ENCODE results near the gene LDLRAP1.

LDLRAP1 gene

GRCh38 chr1:25609921-25610320, 66.5 kb downstream of the LDLRAP1 start:
- no peak for DNase-seq (ENCODE audit: low read depth)

- no peak for DNase-seq (ENCODE audit: low read depth)
Observed at GRCh38 chr1:25610822-25611630, 67.6 kb downstream of the LDLRAP1 start.

- DNase-seq (ENCODE audit: low read depth) = no peak
Observed at GRCh38 chr1:25611843-25612242, 68.4 kb downstream of the LDLRAP1 start.

GRCh38 chr1:25612421-25612820, 69.0 kb downstream of the LDLRAP1 start:
- no peak for DNase-seq (ENCODE audit: low read depth)

- DNase-seq (ENCODE audit: low read depth) = no peak
Observed at GRCh38 chr1:25613091-25613490, 69.7 kb downstream of the LDLRAP1 start.

- no peak for DNase-seq (ENCODE audit: low read depth)
Observed at GRCh38 chr1:25614501-25615171, 71.2 kb downstream of the LDLRAP1 start.

- DNase-seq (ENCODE audit: low read depth) = no peak
Observed at GRCh38 chr1:25615172-25615541, 71.8 kb downstream of the LDLRAP1 start.

- DNase-seq (ENCODE audit: low read depth) = no peak
Observed at GRCh38 chr1:25615563-25616094, 72.2 kb downstream of the LDLRAP1 start.

- DNase-seq (ENCODE audit: low read depth) = peak; percentile 73
Observed at GRCh38 chr1:25616095-25616986, 72.9 kb downstream of the LDLRAP1 start, which contains the start of gene MAN1C1. TSS of gene MAN1C1 (plus strand) at chr1:25616791. CDS start at chr1:25617798, 1,007 bp downstream.

GRCh38 chr1:25616987-25617624, 73.7 kb downstream of the LDLRAP1 start:
- DNase-seq (ENCODE audit: low read depth) = no peak

GRCh38 chr1:25617625-25618432, 74.4 kb downstream of the LDLRAP1 start:
- no peak for DNase-seq (ENCODE audit: low read depth)

GRCh38 chr1:25618433-25618808, 75.0 kb downstream of the LDLRAP1 start:
- DNase-seq (ENCODE audit: low read depth) = no peak
